Neural cell (in vitro differentiated cells): ENCODE data around the gene NRDC.

ENCODE experiments used
- EP300 ChIP-seq: fragments of 450-650 bp; conservative IDR thresholded peaks from 2 replicates; pipeline ENCODE4 v1.6.1; 2014; ENCODE audit warnings: antibody characterized with exemption, mild to moderate bottlenecking, moderate library complexity; ENCODE audit not compliant: poor library complexity, severe bottlenecking
- EZH2 ChIP-seq: fragments of 200-600, 300-800 bp; shearing (Covaris generic), sonication (generic); IDR thresholded peaks from 2 replicates; pipeline ENCODE4 v1.6.1; 2014; ENCODE audit warnings: antibody characterized with exemption, low read length, borderline replicate concordance, mild to moderate bottlenecking; ENCODE audit not compliant: insufficient read depth, poor library complexity, severe bottlenecking
- POLR2AphosphoS5 ChIP-seq: IDR thresholded peaks from 2 replicates; pipeline ENCODE4 v1.6.1; 2012
- TAF1 ChIP-seq: IDR thresholded peaks from 2 replicates; pipeline ENCODE4 v1.6.1; 2012; ENCODE audit warnings: low read depth
- TF ChIP-seq, protein P1 (sequence below): fragments of 450-650 bp; IDR thresholded peaks from 2 replicates; pipeline ENCODE4 v1.5.1; 2014; ENCODE audit warnings: antibody characterized with exemption, mild to moderate bottlenecking, moderate library complexity; ENCODE audit not compliant: poor library complexity, severe bottlenecking

DNA sequence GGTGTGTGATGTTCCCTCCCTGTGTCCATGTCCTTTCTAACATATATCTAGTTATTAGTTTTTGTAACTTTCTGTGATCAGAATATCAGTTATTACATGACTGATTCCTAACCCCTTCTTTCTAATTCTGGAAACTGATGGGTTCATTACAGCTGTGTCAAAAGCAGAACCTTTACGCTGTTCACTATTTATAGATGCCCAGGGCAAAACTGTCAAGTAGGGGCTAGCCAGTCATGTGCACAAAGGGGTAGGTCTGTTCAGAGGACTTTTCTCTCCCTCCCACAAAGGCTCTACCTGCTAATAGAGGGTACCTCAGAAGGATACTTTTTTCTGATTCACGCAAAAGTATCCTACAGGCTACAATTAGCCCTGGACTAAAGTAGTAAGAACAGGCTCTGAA lies 79.2 kb downstream of the NRDC start:
- TF ChIP-seq POLR2AphosphoS5 (no peak), EZH2 (no peak), EP300 (no peak), TAF1 (no peak)
- TF ChIP-seq, protein P1, sequence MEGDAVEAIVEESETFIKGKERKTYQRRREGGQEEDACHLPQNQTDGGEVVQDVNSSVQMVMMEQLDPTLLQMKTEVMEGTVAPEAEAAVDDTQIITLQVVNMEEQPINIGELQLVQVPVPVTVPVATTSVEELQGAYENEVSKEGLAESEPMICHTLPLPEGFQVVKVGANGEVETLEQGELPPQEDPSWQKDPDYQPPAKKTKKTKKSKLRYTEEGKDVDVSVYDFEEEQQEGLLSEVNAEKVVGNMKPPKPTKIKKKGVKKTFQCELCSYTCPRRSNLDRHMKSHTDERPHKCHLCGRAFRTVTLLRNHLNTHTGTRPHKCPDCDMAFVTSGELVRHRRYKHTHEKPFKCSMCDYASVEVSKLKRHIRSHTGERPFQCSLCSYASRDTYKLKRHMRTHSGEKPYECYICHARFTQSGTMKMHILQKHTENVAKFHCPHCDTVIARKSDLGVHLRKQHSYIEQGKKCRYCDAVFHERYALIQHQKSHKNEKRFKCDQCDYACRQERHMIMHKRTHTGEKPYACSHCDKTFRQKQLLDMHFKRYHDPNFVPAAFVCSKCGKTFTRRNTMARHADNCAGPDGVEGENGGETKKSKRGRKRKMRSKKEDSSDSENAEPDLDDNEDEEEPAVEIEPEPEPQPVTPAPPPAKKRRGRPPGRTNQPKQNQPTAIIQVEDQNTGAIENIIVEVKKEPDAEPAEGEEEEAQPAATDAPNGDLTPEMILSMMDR = no peak
